ENCODE data around the gene HPX.
"Not testable (repeated sequence)": the region's sequence is repeated elsewhere in the genome, so short reads cannot be mapped to it uniquely, and the experiment has no call there.

HPX gene

DNA sequence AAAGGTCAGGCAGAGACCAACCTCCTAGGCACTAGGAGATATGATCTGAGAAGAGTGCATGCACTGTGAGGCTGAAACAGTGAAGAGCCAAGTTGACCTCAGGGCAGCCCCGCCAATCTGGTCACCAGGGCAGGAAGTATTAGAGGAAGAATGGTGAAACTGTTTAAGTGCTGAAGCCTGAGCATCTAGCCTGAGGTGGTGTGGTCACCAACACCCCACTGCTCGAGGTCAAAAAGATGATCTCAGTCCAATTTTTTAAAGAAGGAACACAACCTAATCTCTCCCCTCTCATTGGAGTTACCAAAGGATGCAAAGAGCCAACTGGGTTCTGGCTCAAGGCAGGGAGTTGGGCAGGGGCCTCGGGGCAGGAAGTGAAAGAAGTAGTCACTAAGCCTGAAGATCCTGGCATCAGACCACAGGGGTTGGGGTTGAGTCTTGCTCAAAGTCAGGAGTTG, 25.9 kb downstream of the HPX start:
- DNase-seq (ENCODE audit: low spot score) = no peak

- DNase-seq (ENCODE audit: low spot score) = no peak
Observed at GRCh38 chr11:6413791-6414201, 27.0 kb downstream of the HPX start.

- DNase-seq (ENCODE audit: low spot score) = no peak
Observed at GRCh38 chr11:6411594-6412031, 29.2 kb downstream of the HPX start.

GRCh38 chr11:6410695-6411430, 29.9 kb downstream of the HPX start:
- DNase-seq (ENCODE audit: low spot score) = no peak

DNA sequence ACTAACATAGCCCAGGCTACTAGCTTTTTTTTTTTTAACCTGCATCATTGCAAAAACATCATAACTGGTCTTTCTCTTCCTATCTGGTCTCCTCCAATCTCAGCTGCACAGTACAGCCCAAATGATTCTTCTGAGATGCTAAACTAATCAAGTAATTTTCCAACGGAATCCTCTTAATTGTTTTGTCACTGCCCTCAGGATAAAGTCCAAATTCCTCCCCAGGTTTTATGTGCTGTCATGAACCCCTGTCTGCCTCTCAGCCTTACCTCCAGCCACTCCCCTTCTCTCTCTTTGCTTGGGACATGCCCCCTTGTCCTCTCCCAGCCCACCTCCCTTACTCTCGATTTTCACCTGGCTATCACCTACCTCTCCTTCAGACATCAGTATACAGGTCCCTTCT, 34.4 kb downstream of the HPX start:
- no peak for DNase-seq (ENCODE audit: low spot score)

GRCh38 chr11:6405846-6406245, 34.9 kb downstream of the HPX start:
- DNase-seq (ENCODE audit: low spot score) = no peak

DNA sequence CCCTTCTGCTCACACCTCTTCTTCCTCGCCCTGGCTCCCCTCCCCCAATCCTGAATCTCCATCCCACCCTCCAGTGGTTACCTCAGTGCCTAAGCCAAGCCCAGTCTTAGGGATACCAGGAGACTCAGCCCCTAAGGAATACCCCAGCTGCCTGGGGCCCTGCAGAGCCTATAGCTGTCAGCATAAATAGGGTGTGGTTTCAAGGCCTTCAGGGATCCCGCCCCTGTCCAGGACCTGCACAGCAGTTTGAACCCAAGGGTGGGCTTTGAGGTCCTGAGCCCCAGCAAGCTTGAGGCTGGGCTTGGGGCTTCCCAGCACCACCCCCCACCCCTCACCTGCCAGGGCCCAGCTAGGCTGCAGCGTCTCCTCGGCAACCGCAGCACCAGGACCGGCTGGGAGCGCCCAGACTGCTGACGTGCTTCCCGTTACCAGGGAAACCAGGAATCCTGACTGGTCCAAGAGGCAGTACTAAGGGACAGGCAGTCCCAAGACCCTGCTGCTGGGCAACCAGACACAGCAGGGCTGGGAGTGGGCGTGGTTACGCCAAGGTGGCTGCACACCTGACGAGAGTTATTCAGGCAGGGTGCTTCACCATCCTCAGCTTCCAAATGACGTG, 35.6 kb downstream of the HPX start:
- no peak for DNase-seq (ENCODE audit: low spot score)

GRCh38 chr11:6404342-6405051, 36.3 kb downstream of the HPX start:
- no peak for DNase-seq (ENCODE audit: low spot score)

DNA sequence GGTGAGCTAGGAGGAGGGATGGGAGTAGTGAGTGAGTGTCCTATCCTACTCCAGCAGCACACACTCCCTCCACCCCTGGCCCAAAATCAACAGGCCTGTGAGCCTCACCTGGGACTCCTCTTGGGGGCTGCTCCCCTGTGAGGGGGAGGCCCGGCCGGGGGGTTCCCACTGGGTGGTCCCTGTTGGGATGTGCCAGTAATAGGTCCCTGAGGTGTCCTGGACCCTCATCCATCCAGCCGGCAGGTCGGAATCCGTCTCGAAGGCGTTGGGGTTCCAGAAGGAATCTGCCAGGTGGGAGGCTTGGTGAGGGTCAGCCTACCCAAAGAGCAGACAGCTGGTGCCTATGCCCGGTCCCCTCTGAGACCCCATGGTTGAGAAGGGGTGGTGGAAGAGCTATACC, 37.2 kb downstream of the HPX start:
- DNase-seq (ENCODE audit: low spot score) = no peak

DNA sequence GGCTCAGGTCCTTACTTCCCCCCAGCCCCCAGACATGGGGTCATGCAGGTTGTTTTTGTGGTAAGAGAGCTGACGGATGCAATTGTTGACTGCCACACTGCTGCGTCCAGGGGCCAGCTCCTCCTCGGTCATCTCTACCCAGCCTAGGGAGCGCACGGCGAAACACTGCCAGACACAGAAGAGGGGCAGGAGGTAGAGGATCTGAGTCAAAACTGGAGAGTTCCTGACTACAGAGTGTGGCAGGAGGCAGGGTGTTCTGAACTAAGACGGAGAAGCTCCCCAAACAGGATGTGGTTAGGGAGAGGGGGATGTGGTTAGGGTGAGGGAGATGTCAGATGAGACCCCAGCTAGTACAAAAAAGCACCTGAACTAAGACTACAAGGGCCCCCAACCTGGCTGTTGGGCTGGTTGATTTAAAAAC, 38.2 kb downstream of the HPX start:
- no peak for DNase-seq (ENCODE audit: low spot score)

GRCh38 chr11:6402061-6402470, 38.7 kb downstream of the HPX start:
- DNase-seq (ENCODE audit: low spot score) = no peak

DNA sequence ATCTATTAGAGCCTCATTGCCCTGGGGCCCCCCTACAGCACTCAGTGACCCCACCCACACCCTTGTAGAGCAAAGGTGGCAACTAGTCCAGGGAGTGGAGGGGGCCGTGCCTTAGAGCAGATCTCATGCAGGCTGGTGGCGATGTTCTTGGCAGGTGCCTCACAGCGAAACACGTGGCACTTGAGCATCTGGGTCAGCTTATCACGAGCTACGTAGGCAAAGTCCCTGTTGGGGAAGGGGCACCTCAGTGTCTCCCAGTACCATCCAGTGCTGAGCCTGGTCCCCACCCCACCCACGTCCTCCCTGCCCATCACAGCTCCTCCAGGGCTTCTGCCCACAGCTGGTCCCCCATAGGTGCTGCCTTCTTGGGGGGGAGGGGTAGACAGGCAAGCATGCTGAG, 39.3 kb downstream of the HPX start:
- DNase-seq (ENCODE audit: low spot score) = no peak

- no peak for DNase-seq (ENCODE audit: low spot score)
Observed at GRCh38 chr11:6400431-6401345, 40.1 kb downstream of the HPX start.

DNA sequence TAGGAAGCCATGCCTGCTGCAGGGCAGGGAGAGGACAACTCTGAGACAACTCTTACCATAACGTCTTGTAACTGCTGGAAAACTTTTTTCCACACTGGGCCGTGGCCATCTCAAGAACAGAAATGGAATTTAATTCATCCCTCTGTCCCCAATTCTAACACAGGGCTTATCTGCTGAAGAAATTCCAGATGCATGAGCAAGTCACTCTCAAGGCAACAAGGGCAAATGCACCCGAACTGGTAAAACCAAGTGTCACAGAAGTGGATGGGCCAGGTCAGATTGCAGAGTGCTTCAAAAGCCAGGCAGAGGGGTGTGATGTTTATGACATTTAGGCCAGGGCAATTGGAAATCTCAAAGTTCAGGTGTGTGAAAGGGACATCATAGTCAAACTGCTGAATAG, 43.2 kb downstream of the HPX start:
- DNase-seq (ENCODE audit: low spot score) = no peak

DNA sequence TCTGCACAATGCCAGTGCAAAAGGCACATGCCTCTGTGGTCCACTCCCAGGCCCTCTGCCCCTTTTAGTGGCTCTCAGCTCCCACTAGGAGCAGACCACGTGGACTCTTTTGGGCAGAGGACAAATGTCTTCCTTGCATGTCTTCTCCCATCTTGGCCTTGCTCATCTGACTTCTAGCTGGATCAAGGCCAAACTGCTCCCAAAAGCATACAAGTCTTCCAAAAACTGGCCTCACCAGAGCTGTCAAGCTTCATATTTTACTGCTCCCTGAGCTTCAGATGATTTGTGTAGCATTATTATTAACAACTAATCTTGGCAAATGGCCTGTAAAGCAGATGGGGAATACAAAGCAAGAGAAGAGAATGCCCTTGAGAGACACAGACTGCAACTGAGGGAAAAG, 43.6 kb downstream of the HPX start:
- no peak for DNase-seq (ENCODE audit: low spot score)

DNA sequence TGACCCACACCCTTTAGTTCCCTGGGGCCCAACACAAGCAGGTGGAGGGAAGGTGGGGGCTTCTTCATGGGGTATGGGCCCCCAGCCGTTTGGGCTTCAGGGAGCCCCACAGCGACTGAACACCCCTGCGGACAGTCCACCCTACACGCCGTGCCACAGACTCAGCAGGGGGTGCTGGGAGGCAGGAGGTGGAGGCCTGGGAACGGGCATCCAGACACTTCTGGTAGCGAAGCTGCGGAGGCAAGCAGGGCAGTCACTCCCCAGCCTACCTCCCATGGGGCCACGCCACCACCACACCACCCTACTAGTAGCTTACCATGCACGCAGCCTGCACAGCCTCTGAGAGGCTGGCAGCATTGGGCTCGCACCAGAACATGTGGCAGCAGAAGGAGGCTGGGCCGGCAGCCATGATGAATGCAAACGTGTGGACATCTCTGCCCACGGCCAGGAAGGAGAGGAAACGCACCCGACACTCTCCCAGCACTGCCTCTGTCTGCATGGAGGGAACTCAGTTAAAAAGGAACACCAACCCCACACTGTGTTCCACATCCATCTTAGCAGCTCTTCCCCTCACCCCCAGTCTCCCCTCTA, 45.2 kb downstream of the HPX start:
- no peak for DNase-seq (ENCODE audit: low spot score)

DNA sequence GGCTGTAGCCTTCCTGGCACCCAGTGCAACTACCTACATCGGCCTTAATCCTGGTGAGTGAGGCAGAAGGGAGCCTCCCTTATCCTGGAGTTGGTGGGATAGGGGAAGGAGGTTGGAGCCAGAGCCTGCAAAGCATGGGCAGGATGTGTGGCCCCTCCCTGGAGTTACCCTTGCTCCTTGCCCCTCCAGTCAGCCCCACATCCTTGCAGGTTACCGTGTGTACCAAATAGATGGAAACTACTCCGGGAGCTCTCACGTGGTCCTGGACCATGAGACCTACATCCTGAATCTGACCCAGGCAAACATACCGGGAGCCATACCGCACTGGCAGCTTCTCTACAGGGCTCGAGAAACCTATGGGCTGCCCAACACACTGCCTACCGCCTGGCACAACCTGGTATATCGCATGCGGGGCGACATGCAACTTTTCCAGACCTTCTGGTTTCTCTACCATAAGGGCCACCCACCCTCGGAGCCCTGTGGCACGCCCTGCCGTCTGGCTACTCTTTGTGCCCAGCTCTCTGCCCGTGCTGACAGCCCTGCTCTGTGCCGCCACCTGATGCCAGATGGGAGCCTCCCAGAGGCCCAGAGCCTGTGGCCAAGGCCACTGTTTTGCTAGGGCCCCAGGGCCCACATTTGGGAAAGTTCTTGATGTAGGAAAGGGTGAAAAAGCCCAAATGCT, 46.7 kb downstream of the HPX start:
- DNase-seq (ENCODE audit: low spot score) = no peak

DNA sequence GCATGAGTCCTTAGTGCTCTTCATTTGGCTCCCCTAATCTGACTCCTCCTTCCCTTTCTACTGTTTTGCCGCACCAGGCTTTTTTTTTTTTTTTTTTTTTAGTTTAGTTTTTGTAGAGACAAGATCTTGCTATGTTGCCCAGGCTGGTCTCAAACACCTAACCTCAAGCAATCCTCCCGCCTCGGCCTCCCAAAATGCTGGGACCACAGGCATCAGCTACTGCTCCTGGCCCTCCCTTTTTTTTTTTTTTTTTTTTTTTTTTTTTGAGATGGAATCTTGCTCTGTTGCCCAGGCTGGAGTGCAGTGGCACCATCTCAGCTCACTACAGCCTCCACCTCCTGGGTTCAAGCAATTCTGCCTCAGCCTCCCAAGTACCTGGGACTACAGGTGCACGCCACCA, 48.5 kb downstream of the HPX start:
- DNase-seq (ENCODE audit: low spot score) = not testable (repeated sequence)

DNA sequence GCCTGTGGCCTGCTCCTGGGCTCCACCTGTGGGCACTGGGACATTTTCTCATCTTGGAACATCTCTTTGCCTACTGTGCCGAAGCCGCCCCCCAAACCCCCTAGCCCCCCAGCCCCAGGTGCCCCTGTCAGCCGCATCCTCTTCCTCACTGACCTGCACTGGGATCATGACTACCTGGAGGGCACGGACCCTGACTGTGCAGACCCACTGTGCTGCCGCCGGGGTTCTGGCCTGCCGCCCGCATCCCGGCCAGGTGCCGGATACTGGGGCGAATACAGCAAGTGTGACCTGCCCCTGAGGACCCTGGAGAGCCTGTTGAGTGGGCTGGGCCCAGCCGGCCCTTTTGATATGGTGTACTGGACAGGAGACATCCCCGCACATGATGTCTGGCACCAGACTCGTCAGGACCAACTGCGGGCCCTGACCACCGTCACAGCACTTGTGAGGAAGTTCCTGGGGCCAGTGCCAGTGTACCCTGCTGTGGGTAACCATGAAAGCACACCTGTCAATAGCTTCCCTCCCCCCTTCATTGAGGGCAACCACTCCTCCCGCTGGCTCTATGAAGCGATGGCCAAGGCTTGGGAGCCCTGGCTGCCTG, 49.2 kb downstream of the HPX start:
- no peak for DNase-seq (ENCODE audit: low spot score)

DNA sequence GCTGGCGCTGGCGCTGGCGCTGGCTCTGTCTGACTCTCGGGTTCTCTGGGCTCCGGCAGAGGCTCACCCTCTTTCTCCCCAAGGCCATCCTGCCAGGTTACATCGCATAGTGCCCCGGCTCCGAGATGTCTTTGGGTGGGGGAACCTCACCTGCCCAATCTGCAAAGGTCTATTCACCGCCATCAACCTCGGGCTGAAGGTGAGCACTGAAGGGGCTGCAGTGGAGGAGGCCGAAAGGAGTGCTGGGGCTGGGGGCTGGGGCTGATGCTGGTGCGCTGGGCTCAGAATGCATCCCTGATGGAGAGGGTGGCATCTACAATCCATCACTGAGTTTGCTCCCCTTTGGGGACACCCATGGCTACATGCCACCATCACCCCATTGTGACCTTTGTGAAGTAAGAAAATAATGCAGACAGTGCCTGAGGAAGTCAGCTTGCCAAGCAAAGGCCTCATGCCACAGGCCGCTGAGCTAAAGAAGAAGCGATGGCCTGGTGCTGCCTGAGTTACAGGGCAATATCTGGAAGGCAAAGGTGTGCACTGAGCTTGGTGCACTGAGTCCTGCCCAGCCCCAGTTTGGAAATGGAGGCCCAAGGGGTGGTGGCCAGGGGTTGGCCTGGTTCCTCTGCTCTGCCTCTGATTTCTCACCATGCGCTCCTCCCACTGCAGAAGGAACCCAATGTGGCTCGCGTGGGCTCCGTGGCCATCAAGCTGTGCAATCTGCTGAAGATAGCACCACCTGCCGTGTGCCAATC, 49.9 kb downstream of the HPX start:
- DNase-seq (ENCODE audit: low spot score) = no peak
